PC-3 (cell line): ENCODE data around the gene GPR132.

Source experiments
- CTCF ChIP-seq: fragments of 300-600 bp; sonication (generic); conservative IDR thresholded peaks from 2 replicates; pipeline ENCODE4 v1.5.1; 2017; ENCODE audit warnings: antibody characterized with exemption, low read depth, mild to moderate bottlenecking, low read length
- EZH2 ChIP-seq: fragments of 300-600 bp; sonication (generic); IDR thresholded peaks from one replicate; pipeline ENCODE4 v1.6.1; 2017; ENCODE audit warnings: antibody characterized with exemption, mild to moderate bottlenecking, low read length; ENCODE audit not compliant: unreplicated experiment
- EZH2phosphoT487 ChIP-seq: fragments of 300-600 bp; sonication (generic); IDR thresholded peaks from 2 replicates; pipeline ENCODE4 v1.6.1; 2018; ENCODE audit warnings: mild to moderate bottlenecking, antibody characterized with exemption, low read length, borderline replicate concordance

GRCh38 chr14:105085766-105086165 is 20.5 kb upstream of the GPR132 start:
- TF ChIP-seq EZH2 (no peak), CTCF (no peak), EZH2phosphoT487 (no peak)
